ENCODE data around the gene CTNND1.

Gene CTNND1

GRCh38 chr11:57764566-57764965, 3.0 kb downstream of the CTNND1 start:
- DNase-seq = no peak

- no peak for DNase-seq
These were observed 3.4 kb downstream of the CTNND1 start for GRCh38 chr11:57764972-57765371.

- no peak for DNase-seq
These were observed 9.2 kb downstream of the CTNND1 start for GRCh38 chr11:57770793-57771192.

GRCh38 chr11:57771365-57771764, 9.8 kb downstream of the CTNND1 start:
- no peak for DNase-seq

- no peak for DNase-seq
These were observed 11.0 kb downstream of the CTNND1 start for GRCh38 chr11:57772562-57772961.

- DNase-seq = no peak
These were observed 11.5 kb downstream of the CTNND1 start for GRCh38 chr11:57773026-57773598.

- no peak for DNase-seq
These were observed 13.9 kb downstream of the CTNND1 start for GRCh38 chr11:57775491-57775890.

GRCh38 chr11:57776031-57776521, 14.5 kb downstream of the CTNND1 start:
- DNase-seq = no peak

- no peak for DNase-seq
These were observed 15.1 kb downstream of the CTNND1 start for GRCh38 chr11:57776577-57777210.

- no peak for DNase-seq
These were observed 16.3 kb downstream of the CTNND1 start for GRCh38 chr11:57777969-57778317.

GRCh38 chr11:57778318-57779037, 16.9 kb downstream of the CTNND1 start:
- DNase-seq = no peak

GRCh38 chr11:57779276-57779675, 17.7 kb downstream of the CTNND1 start:
- DNase-seq = no peak

GRCh38 chr11:57781529-57781943, 19.9 kb downstream of the CTNND1 start:
- DNase-seq = no peak

GRCh38 chr11:57785072-57785471, 23.5 kb downstream of the CTNND1 start:
- no peak for DNase-seq

GRCh38 chr11:57786436-57786835, 24.8 kb downstream of the CTNND1 start:
- no peak for DNase-seq

- DNase-seq = no peak
These were observed 25.5 kb downstream of the CTNND1 start for GRCh38 chr11:57787006-57787604.

GRCh38 chr11:57787920-57788702, 26.5 kb downstream of the CTNND1 start:
- DNase-seq = no peak

- no peak for DNase-seq
These were observed 27.1 kb downstream of the CTNND1 start for GRCh38 chr11:57788703-57789088.

GRCh38 chr11:57791321-57792059, 29.9 kb downstream of the CTNND1 start:
- DNase-seq = peak; percentile 52

- peak; percentile 86 for DNase-seq
These were observed 30.5 kb downstream of the CTNND1 start for GRCh38 chr11:57792060-57792541.

GRCh38 chr11:57792870-57793269, 31.3 kb downstream of the CTNND1 start:
- DNase-seq = no peak

Data from activated CD8-positive, alpha-beta memory T cell treated with anti-CD3 and anti-CD28 coated beads, Interleukin-2, amount 50 U/mL, for 48 hours (primary cell).